Measurements from ENCODE around the gene TMEM170A. TPM values are rescaled to one million over a fixed set of nuclear protein-coding genes. Genes with fewer than 3 reads are reported as not detected.
A peak's percentile ranks its signal among the peaks of the same experiment; 100 is the strongest.

The TMEM170A gene
- total RNA-seq, 1 experiment from 2014 or later = 45.6 TPM

DNA sequence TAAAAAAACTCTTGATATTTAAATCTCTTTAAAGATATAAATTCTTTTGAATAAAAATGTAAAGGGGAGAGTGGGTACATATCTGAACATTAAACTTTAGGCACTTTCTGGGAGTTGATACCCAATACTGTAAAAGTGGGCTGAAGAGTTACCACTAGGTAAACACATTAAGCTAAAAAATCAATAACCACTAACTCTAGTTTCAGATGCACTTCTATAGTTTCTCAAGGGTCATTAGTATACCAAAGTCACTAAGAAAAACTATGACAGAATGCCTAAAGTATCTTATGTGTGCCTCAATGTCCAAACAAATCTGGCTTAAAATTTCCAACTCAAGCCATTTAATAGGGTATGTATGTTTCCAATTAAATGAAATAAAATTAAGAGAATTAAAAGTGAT lies 18.1 kb downstream of the TMEM170A start (continued):
- TF ChIP-seq MAX (CRISPR knock-in tag; IDR thresholded peaks at IDR 0.05) = no peak

- no peaks in the 10 kb centered on the region for H3K27me3 Mint-ChIP-seq (ENCODE audit: low read depth)
- H3K9me3 Mint-ChIP-seq = no peaks in the 10 kb centered on the region
- H3K4me3 Mint-ChIP-seq = no peak overlapping the region
- CTCF ChIA-PET = interaction anchor here (0.9 to 1.7 kb wide), 3 partner anchors 20 to 212 kb away, joined by 3 to 15 read pairs (median 3); partner anchors contain the start of gene TMEM170A
- POLR2A ChIA-PET = no interaction called here
- peaks cover 8% of the 10 kb centered on the region for H3K36me3 Mint-ChIP-seq
- H3K27ac Mint-ChIP-seq = no peak overlapping the region
- TF ChIP-seq ZSCAN18 (CRISPR knock-in tag; IDR thresholded peaks at IDR 0.05) (no peak), CREM (CRISPR knock-in tag; IDR thresholded peaks at IDR 0.05) (no peak), HMGA2 (CRISPR knock-in tag; IDR thresholded peaks at IDR 0.05) (no peak), ZNF138 (CRISPR knock-in tag; conservative IDR thresholded peaks at IDR 0.05) (no peak), SOX15 (CRISPR knock-in tag; IDR thresholded peaks at IDR 0.05) (no peak), E2F1 (CRISPR knock-in tag; IDR thresholded peaks at IDR 0.05) (no peak), ETV6 (CRISPR knock-in tag; IDR thresholded peaks at IDR 0.05) (no peak), SMAD4 (CRISPR knock-in tag; IDR thresholded peaks at IDR 0.05) (no peak), ZBTB21 (CRISPR knock-in tag; IDR thresholded peaks at IDR 0.05; ENCODE audit: borderline replicate concordance) (no peak), JAZF1 (CRISPR knock-in tag; IDR thresholded peaks at IDR 0.05) (no peak), NR3C1 (CRISPR knock-in tag; conservative IDR thresholded peaks at IDR 0.05; ENCODE audit: low read depth) (no peak)
- TF ChIP-seq, protein P1, sequence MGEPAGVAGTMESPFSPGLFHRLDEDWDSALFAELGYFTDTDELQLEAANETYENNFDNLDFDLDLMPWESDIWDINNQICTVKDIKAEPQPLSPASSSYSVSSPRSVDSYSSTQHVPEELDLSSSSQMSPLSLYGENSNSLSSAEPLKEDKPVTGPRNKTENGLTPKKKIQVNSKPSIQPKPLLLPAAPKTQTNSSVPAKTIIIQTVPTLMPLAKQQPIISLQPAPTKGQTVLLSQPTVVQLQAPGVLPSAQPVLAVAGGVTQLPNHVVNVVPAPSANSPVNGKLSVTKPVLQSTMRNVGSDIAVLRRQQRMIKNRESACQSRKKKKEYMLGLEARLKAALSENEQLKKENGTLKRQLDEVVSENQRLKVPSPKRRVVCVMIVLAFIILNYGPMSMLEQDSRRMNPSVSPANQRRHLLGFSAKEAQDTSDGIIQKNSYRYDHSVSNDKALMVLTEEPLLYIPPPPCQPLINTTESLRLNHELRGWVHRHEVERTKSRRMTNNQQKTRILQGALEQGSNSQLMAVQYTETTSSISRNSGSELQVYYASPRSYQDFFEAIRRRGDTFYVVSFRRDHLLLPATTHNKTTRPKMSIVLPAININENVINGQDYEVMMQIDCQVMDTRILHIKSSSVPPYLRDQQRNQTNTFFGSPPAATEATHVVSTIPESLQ (CRISPR knock-in tag; IDR thresholded peaks at IDR 0.05) = no peak
- TF ChIP-seq, protein P2, sequence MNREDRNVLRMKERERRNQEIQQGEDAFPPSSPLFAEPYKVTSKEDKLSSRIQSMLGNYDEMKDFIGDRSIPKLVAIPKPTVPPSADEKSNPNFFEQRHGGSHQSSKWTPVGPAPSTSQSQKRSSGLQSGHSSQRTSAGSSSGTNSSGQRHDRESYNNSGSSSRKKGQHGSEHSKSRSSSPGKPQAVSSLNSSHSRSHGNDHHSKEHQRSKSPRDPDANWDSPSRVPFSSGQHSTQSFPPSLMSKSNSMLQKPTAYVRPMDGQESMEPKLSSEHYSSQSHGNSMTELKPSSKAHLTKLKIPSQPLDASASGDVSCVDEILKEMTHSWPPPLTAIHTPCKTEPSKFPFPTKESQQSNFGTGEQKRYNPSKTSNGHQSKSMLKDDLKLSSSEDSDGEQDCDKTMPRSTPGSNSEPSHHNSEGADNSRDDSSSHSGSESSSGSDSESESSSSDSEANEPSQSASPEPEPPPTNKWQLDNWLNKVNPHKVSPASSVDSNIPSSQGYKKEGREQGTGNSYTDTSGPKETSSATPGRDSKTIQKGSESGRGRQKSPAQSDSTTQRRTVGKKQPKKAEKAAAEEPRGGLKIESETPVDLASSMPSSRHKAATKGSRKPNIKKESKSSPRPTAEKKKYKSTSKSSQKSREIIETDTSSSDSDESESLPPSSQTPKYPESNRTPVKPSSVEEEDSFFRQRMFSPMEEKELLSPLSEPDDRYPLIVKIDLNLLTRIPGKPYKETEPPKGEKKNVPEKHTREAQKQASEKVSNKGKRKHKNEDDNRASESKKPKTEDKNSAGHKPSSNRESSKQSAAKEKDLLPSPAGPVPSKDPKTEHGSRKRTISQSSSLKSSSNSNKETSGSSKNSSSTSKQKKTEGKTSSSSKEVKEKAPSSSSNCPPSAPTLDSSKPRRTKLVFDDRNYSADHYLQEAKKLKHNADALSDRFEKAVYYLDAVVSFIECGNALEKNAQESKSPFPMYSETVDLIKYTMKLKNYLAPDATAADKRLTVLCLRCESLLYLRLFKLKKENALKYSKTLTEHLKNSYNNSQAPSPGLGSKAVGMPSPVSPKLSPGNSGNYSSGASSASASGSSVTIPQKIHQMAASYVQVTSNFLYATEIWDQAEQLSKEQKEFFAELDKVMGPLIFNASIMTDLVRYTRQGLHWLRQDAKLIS (CRISPR knock-in tag; IDR thresholded peaks at IDR 0.05; ENCODE audit: borderline replicate concordance) = no peak
- peak; percentile 48; the same call in 1 of the 2 replicates for ATAC-seq
- DNase-seq (ENCODE audit: low spot score) = no peak
- peaks cover 9% of the 10 kb centered on the region for H3K4me1 Mint-ChIP-seq
These were observed 19.2 kb downstream of the TMEM170A start for GRCh38 chr16:75445298-75445697.

GRCh38 chr16:75443298-75443697 lies 21.2 kb downstream of the TMEM170A start:
- DNase-seq (ENCODE audit: low spot score) = no peak
- Mint-ChIP-seq H3K4me3 (no peak overlapping the region), H3K27ac (no peak overlapping the region), H3K27me3 (ENCODE audit: low read depth) (no peaks in the 10 kb centered on the region), H3K9me3 (no peaks in the 10 kb centered on the region), H3K4me1 (peaks cover 9% of the 10 kb centered on the region), H3K36me3 (peaks cover 4% of the 10 kb centered on the region)
- ATAC-seq = no peak
- POLR2A ChIA-PET = no interaction called here
- CTCF ChIA-PET = interaction anchor here (1.0 kb wide), 1 partner anchor 49 kb away, joined by 3 read pairs; no protein-coding TSS in a partner anchor
- TF ChIP-seq ATF1 (CRISPR knock-in tag; IDR thresholded peaks at IDR 0.05) (no peak), TCF7 (CRISPR knock-in tag; IDR thresholded peaks at IDR 0.05; ENCODE audit: low read depth) (no peak), E2F1 (CRISPR knock-in tag; IDR thresholded peaks at IDR 0.05) (no peak), IRF2 (CRISPR knock-in tag; IDR thresholded peaks at IDR 0.05; ENCODE audit: borderline replicate concordance, low read depth) (no peak), GABPB1 (CRISPR knock-in tag; IDR thresholded peaks at IDR 0.05) (no peak), RELA (CRISPR knock-in tag; IDR thresholded peaks at IDR 0.05; ENCODE audit: borderline replicate concordance) (no peak), NFE2L1 (CRISPR knock-in tag; IDR thresholded peaks at IDR 0.05) (no peak)
- TF ChIP-seq, protein P3, sequence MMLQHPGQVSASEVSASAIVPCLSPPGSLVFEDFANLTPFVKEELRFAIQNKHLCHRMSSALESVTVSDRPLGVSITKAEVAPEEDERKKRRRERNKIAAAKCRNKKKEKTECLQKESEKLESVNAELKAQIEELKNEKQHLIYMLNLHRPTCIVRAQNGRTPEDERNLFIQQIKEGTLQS (CRISPR knock-in tag; conservative IDR thresholded peaks at IDR 0.05) = no peak

All from WTC11 (cell line).